PC-3 (cell line): Measurements from ENCODE around the gene CD276. TPM values are rescaled to one million over a fixed set of nuclear protein-coding genes. Genes with fewer than 3 reads are reported as not detected.

ENCODE experiments used
- ATAC-seq: fragments of 200-7000 bp; cut with Tn5 transposase; 2 replicates; pipeline ENCODE4 v1.9.1; 2020; ENCODE audit warnings: mild to moderate bottlenecking, moderate library complexity
- BruUV-seq: library from RNA; stranded (reverse); fragments of 400-500 nt; replicated peaks from 2 replicates; lab custom pipeline; 2021; lab: Mats Ljungman, UMichigan
- CTCF ChIA-PET: fragments of 300-600 bp; sonication (Branson Sonifier 250); formaldehyde crosslinking; loops from one replicate; lab custom pipeline; 2022; ENCODE audit warnings: antibody characterized with exemption; lab: Charles Lee
- POLR2A ChIA-PET: fragments of 300-600 bp; sonication (Branson Sonifier 250); formaldehyde crosslinking; loops from one replicate; lab custom pipeline; 2022; ENCODE audit warnings: antibody characterized with exemption; ENCODE audit not compliant: unreplicated experiment; lab: Charles Lee
- DNase-seq: peaks from one replicate; pipeline ENCODE4 v3.0.0-alpha.2; 2015
- H2AFZ ChIP-seq: fragments of 300-600 bp; sonication (generic); 2 replicates; pipeline ENCODE4 v1.6.0; 2016; ENCODE audit warnings: antibody characterized with exemption, low read length
- H3F3A ChIP-seq: fragments of 300-600 bp; sonication (generic); one replicate; pipeline ENCODE4 v1.6.0; 2017; ENCODE audit warnings: antibody characterized with exemption, low read length, control low read depth, mild to moderate bottlenecking; ENCODE audit not compliant: unreplicated experiment
- H3K27ac ChIP-seq: fragments of 300-600 bp; sonication (generic); 2 replicates; pipeline ENCODE4 v1.5.1; 2016; ENCODE audit warnings: mild to moderate bottlenecking, low read length
- H3K27me3 ChIP-seq: fragments of 300-600 bp; sonication (generic); 2 replicates; pipeline ENCODE4 v1.6.1; 2016; ENCODE audit warnings: low read length, mixed read lengths
- H3K36me3 ChIP-seq: fragments of 300-600 bp; sonication (generic); 2 replicates; pipeline ENCODE4 v1.6.1; 2016; ENCODE audit warnings: low read depth, mixed run types, low read length, mixed read lengths
- H3K4me1 ChIP-seq: fragments of 300-600 bp; sonication (generic); 2 replicates; pipeline ENCODE4 v1.5.1; 2016; ENCODE audit warnings: low read length; ENCODE audit not compliant: insufficient read depth
- H3K4me2 ChIP-seq: fragments of 300-600 bp; sonication (generic); 2 replicates; pipeline ENCODE4 v1.6.0; 2016; ENCODE audit warnings: low read length
- H3K4me3 ChIP-seq: fragments of 300-600 bp; sonication (generic); 2 replicates; pipeline ENCODE4 v1.5.1; 2016; ENCODE audit warnings: mild to moderate bottlenecking, low read length, mixed read lengths
- H3K79me2 ChIP-seq: fragments of 300-600 bp; sonication (generic); 2 replicates; pipeline ENCODE4 v1.6.1; 2017; ENCODE audit warnings: low read length, mixed read lengths
- H3K9ac ChIP-seq: fragments of 300-600 bp; sonication (generic); 2 replicates; pipeline ENCODE4 v1.6.0; 2016; ENCODE audit warnings: mild to moderate bottlenecking, low read length
- H3K9me2 ChIP-seq: fragments of 300-600 bp; sonication (generic); replicated peaks from 2 replicates; pipeline ENCODE4 v1.6.1; 2016; ENCODE audit warnings: mixed run types, low read length, mixed read lengths
- H3K9me3 ChIP-seq: fragments of 300-600 bp; sonication (generic); 2 replicates; pipeline ENCODE4 v1.6.1; 2016; ENCODE audit warnings: low read length, mixed read lengths
- H4K20me1 ChIP-seq: fragments of 300-600 bp; sonication (generic); 2 replicates; pipeline ENCODE4 v1.6.1; 2016; ENCODE audit warnings: low read length, mixed read lengths
- CTCF ChIP-seq: fragments of 300-600 bp; sonication (generic); conservative IDR thresholded peaks from 2 replicates; pipeline ENCODE4 v1.5.1; 2017; ENCODE audit warnings: antibody characterized with exemption, low read depth, mild to moderate bottlenecking, low read length
- EZH2 ChIP-seq: fragments of 300-600 bp; sonication (generic); IDR thresholded peaks from one replicate; pipeline ENCODE4 v1.6.1; 2017; ENCODE audit warnings: antibody characterized with exemption, mild to moderate bottlenecking, low read length; ENCODE audit not compliant: unreplicated experiment
- EZH2phosphoT487 ChIP-seq: fragments of 300-600 bp; sonication (generic); IDR thresholded peaks from 2 replicates; pipeline ENCODE4 v1.6.1; 2018; ENCODE audit warnings: mild to moderate bottlenecking, antibody characterized with exemption, low read length, borderline replicate concordance
- intact Hi-C: fragments of 100-400 bp; cut with micrococcal nuclease; formaldehyde crosslinking; loops from 2 replicates; pipeline ENCODE4 v1.9.0; 2023
- total RNA-seq: library from RNA; depleted of rRNA; stranded (reverse); fragments of >200 nt; gene quantifications from 2 replicates; pipeline ENCODE4 v1.2.3, GENCODE V29; 2014

Gene CD276
- total RNA-seq, 1 experiment from 2014 or later = 85.3 TPM

DNA sequence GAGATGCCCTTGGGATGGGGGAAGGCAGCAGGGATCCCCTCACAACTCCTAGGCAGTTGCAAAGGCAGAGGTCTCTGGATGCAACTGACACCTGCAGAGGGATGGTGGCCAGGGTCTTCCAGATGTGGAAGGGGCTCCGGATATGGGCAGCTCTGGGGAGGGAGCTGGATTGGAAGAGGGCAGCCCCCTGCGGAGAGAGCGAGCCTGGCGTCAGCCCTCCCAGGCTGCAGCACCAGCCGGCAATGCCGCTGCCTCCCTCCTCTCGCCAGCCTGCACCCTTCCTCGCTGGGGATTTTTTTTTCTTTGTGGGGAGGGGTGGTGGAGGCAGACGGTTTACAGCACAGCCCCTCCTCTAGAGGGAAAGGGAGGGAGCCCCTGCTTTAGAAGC lies 67.3 kb downstream of the CD276 start:
- ChIA-PET CTCF (interaction anchor here (0.6 kb wide), 1 partner anchor 706 kb away, joined by 3 read pairs; no protein-coding TSS in a partner anchor), POLR2A (no interaction called here)
- H3K9ac ChIP-seq = no peak overlapping the region
- H3K27me3 ChIP-seq = peaks cover 45% of the 10 kb centered on the region
- H3K9me3 ChIP-seq = no peaks in the 10 kb centered on the region
- H3K4me1 ChIP-seq = no peaks in the 10 kb centered on the region
- no peaks in the 10 kb centered on the region for H3K36me3 ChIP-seq
- DNase-seq (no peak), ATAC-seq (no peak)
- no peak overlapping the region for H3K27ac ChIP-seq
- TF ChIP-seq EZH2phosphoT487 (no peak), EZH2 (no peak), CTCF (no peak)
- H2AFZ ChIP-seq = no peak overlapping the region
- no peak overlapping the region for H3K4me3 ChIP-seq
- no peaks in the 10 kb centered on the region for H3F3A ChIP-seq
- H3K9me2 ChIP-seq = no peaks in the 10 kb centered on the region
- intact Hi-C loops = no loop called here
- H3K4me2 ChIP-seq = no peak overlapping the region
- H3K79me2 ChIP-seq = no peaks in the 10 kb centered on the region
- BruUV-seq = no TSS peak
- no peaks in the 10 kb centered on the region for H4K20me1 ChIP-seq

DNA sequence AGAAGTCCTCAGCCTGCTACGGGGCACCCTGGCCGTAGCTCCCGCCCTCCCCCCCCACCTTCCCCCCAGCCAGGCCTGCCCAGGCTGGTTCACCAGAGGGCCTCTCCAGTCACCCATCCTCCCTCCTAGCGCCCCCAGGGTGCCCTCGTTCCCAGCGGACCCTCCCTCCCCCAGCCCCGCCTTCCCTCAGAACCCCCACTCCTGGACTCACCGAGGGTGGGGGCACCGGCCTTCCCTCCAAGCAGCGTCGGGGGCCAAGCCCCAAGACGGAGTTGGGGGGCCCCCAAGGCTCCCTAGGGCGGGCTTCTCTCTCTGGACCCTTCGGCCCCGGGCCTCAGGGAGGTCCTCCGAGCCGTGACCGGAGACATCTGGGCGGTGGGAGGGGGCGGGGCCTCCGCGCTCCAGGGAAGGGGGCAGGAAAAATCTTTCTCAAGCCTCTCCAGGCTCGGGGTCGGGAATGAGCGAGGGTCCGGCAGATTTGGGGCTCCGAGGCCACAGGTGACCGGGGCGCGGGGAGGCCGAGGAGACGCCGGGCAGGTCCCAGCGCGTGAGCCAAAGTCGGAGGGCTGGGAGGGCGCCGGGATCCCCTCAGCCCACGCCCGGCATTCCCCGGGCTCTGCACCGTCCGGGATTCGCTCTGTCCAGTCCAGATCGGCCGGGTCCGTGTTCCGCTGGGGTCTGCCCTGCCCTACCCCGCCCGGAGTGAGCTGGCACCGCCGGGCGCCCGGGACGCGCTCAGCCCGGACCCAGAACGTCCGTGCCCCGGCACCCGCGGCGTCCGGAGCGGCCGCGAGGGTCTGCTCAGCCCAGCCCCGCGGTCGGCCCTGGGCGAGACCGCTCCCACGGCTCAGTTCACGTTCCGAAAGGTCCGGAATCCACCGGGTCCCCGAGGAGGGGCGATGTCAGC lies 68.0 kb downstream of the CD276 start:
- Histone ChIP-seq H3K9ac (no peak overlapping the region), H3K27ac (no peak overlapping the region), H3F3A (no peaks in the 10 kb centered on the region), H2AFZ (no peak overlapping the region), H3K4me2 (peak overlapping the region; percentile 17; the same call in 1 of the 2 replicates), H4K20me1 (no peaks in the 10 kb centered on the region), H3K36me3 (no peaks in the 10 kb centered on the region), H3K9me2 (no peaks in the 10 kb centered on the region), H3K27me3 (peaks cover 48% of the 10 kb centered on the region), H3K4me3 (peak overlapping the region; percentile 30; the same call in 1 of the 2 replicates), H3K4me1 (no peaks in the 10 kb centered on the region), H3K79me2 (no peaks in the 10 kb centered on the region), H3K9me3 (no peaks in the 10 kb centered on the region)
- POLR2A ChIA-PET = no interaction called here
- CTCF ChIA-PET = no interaction called here
- TF ChIP-seq CTCF (no peak), EZH2 (peak; percentile 98), EZH2phosphoT487 (peak; percentile 67; the same call in 1 of the 2 replicates)
- DNase-seq (no peak), ATAC-seq (no peak)
- intact Hi-C loops = no loop called here
- no TSS peak for BruUV-seq

DNA sequence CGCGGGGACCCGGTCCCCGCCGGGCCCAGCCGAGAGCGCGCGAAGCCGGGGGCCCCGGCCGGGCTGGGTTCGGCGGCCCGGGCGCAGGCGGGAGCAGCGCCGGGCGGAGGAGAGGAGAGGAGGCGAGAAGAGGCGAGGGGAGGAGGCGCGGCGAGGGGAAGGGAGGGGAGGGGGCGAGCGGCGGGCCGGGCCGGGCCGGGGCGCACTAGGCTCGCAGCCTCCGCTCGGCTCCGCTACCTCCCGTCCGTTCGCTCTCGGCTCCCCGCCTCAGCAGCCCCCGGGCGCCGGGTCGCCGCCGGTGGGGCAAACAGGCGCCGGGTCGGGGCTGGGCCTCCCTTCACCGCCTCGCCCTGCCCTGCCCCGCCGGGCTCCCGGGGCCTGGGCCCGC lies 68.6 kb downstream of the CD276 start:
- intact Hi-C loops = no loop called here
- peaks cover 53% of the 10 kb centered on the region for H3K27me3 ChIP-seq
- H2AFZ ChIP-seq = no peak overlapping the region
- no peaks in the 10 kb centered on the region for H4K20me1 ChIP-seq
- peak overlapping the region; percentile 30; the same call in 1 of the 2 replicates for H3K4me3 ChIP-seq
- no peak for ATAC-seq
- no peaks in the 10 kb centered on the region for H3K36me3 ChIP-seq
- H3K27ac ChIP-seq = no peak overlapping the region
- no peaks in the 10 kb centered on the region for H3K9me3 ChIP-seq
- DNase-seq = no peak
- TF ChIP-seq CTCF (no peak), EZH2 (no peak), EZH2phosphoT487 (no peak)
- BruUV-seq = no TSS peak
- POLR2A ChIA-PET = no interaction called here
- H3K79me2 ChIP-seq = no peaks in the 10 kb centered on the region
- H3K9me2 ChIP-seq = no peaks in the 10 kb centered on the region
- H3K4me2 ChIP-seq = peak overlapping the region; percentile 17; the same call in 1 of the 2 replicates
- CTCF ChIA-PET = no interaction called here
- H3F3A ChIP-seq = no peaks in the 10 kb centered on the region
- H3K9ac ChIP-seq = no peak overlapping the region
- no peaks in the 10 kb centered on the region for H3K4me1 ChIP-seq
